ENCODE data around the gene EPHA5. TPM values are rescaled to one million over a fixed set of nuclear protein-coding genes. Genes with fewer than 3 reads are reported as not detected.

Gene EPHA5
- total RNA-seq, 1 donor from 2014 or later = not detected

GRCh38 chr4:65437102-65437501 lies 233.2 kb downstream of the EPHA5 start:
- no peak for TF ChIP-seq CTCF (IDR thresholded peaks at IDR 0.05; ENCODE audit: unreplicated experiment)
- no peaks in the 10 kb centered on the region for H3K36me3 Mint-ChIP-seq (ENCODE audit: low read depth, unreplicated experiment)
- DNase-seq (ENCODE audit: low spot score) = no peak
- no peaks in the 10 kb centered on the region for H3K4me1 Mint-ChIP-seq (ENCODE audit: unreplicated experiment)
- no peak overlapping the region for H3K4me3 Mint-ChIP-seq (ENCODE audit: unreplicated experiment)
- no peaks in the 10 kb centered on the region for H3K27me3 Mint-ChIP-seq (ENCODE audit: unreplicated experiment)
- H3K9me3 Mint-ChIP-seq (ENCODE audit: unreplicated experiment) = no peaks in the 10 kb centered on the region
- H3K27ac Mint-ChIP-seq (ENCODE audit: unreplicated experiment) = no peak overlapping the region

GRCh38 chr4:65422109-65422508 lies 248.2 kb downstream of the EPHA5 start:
- no peak for TF ChIP-seq CTCF (IDR thresholded peaks at IDR 0.05; ENCODE audit: unreplicated experiment)
- no peak for DNase-seq (ENCODE audit: low spot score)
- H3K27me3 Mint-ChIP-seq (ENCODE audit: unreplicated experiment) = no peaks in the 10 kb centered on the region
- H3K4me1 Mint-ChIP-seq (ENCODE audit: unreplicated experiment) = no peaks in the 10 kb centered on the region
- no peak overlapping the region for H3K27ac Mint-ChIP-seq (ENCODE audit: unreplicated experiment)
- no peaks in the 10 kb centered on the region for H3K36me3 Mint-ChIP-seq (ENCODE audit: low read depth, unreplicated experiment)
- no peaks in the 10 kb centered on the region for H3K9me3 Mint-ChIP-seq (ENCODE audit: unreplicated experiment)
- H3K4me3 Mint-ChIP-seq (ENCODE audit: unreplicated experiment) = no peak overlapping the region

GRCh38 chr4:65420036-65420435 lies 250.3 kb downstream of the EPHA5 start:
- no peaks in the 10 kb centered on the region for H3K36me3 Mint-ChIP-seq (ENCODE audit: low read depth, unreplicated experiment)
- DNase-seq (ENCODE audit: low spot score) = no peak
- no peaks in the 10 kb centered on the region for H3K4me1 Mint-ChIP-seq (ENCODE audit: unreplicated experiment)
- H3K4me3 Mint-ChIP-seq (ENCODE audit: unreplicated experiment) = no peak overlapping the region
- no peak for TF ChIP-seq CTCF (IDR thresholded peaks at IDR 0.05; ENCODE audit: unreplicated experiment)
- no peaks in the 10 kb centered on the region for H3K9me3 Mint-ChIP-seq (ENCODE audit: unreplicated experiment)
- H3K27me3 Mint-ChIP-seq (ENCODE audit: unreplicated experiment) = no peaks in the 10 kb centered on the region
- H3K27ac Mint-ChIP-seq (ENCODE audit: unreplicated experiment) = no peak overlapping the region

- Mint-ChIP-seq H3K4me1 (ENCODE audit: unreplicated experiment) (no peaks in the 10 kb centered on the region), H3K9me3 (ENCODE audit: unreplicated experiment) (no peaks in the 10 kb centered on the region), H3K36me3 (ENCODE audit: low read depth, unreplicated experiment) (no peaks in the 10 kb centered on the region), H3K4me3 (ENCODE audit: unreplicated experiment) (no peak overlapping the region), H3K27me3 (ENCODE audit: unreplicated experiment) (peaks cover 2% of the 10 kb centered on the region), H3K27ac (ENCODE audit: unreplicated experiment) (no peak overlapping the region)
- no peak for TF ChIP-seq CTCF (IDR thresholded peaks at IDR 0.05; ENCODE audit: unreplicated experiment)
- no peak for DNase-seq (ENCODE audit: low spot score)
These were observed 253.4 kb downstream of the EPHA5 start for GRCh38 chr4:65416891-65417290.

DNA sequence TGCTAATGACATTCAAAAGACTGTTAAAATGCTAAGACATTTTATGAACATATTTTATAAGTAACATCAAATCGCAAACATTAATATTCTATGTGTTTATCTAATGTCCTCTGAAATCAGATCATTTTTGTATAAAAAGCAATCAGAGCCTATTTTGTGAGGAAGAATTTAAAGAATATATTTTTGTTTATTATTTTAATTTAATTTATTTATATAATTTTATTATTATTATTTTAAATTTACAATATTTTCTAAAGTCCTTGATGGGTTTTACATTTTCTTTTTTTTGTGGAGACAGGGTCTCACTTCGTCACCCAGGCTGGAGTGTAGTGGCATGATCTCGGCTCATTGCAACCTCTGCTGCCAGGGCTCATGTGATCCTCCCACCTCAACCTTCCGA lies 262.8 kb downstream of the EPHA5 start:
- TF ChIP-seq CTCF (IDR thresholded peaks at IDR 0.05; ENCODE audit: unreplicated experiment) = no peak
- DNase-seq (ENCODE audit: low spot score) = no peak
- Mint-ChIP-seq H3K36me3 (ENCODE audit: low read depth, unreplicated experiment) (no peaks in the 10 kb centered on the region), H3K9me3 (ENCODE audit: unreplicated experiment) (no peaks in the 10 kb centered on the region), H3K27me3 (ENCODE audit: unreplicated experiment) (no peaks in the 10 kb centered on the region), H3K4me3 (ENCODE audit: unreplicated experiment) (no peak overlapping the region), H3K4me1 (ENCODE audit: unreplicated experiment) (no peaks in the 10 kb centered on the region), H3K27ac (ENCODE audit: unreplicated experiment) (no peak overlapping the region)
